Activated T-helper 1 cell treated with Interleukin-2 at 50 U/mL for 16 hours (primary cell): Measurements from ENCODE around the gene SDSL.

Experiments used
- DNase-seq: peaks from one replicate; pipeline ENCODE4 v3.0.0-alpha.2; 2020; ENCODE audit warnings: low read depth

SDSL gene

GRCh38 chr12:113420996-113421595 is 1.1 kb upstream of the SDSL start:
- no peak for DNase-seq

- DNase-seq: no peak
These were observed 898 bp downstream of the SDSL start for GRCh38 chr12:113422886-113423669.

GRCh38 chr12:113424456-113424855 is 2.3 kb downstream of the SDSL start:
- DNase-seq: no peak

- peak; percentile 17 for DNase-seq
These were observed 3.0 kb downstream of the SDSL start for GRCh38 chr12:113424915-113425823.

DNA sequence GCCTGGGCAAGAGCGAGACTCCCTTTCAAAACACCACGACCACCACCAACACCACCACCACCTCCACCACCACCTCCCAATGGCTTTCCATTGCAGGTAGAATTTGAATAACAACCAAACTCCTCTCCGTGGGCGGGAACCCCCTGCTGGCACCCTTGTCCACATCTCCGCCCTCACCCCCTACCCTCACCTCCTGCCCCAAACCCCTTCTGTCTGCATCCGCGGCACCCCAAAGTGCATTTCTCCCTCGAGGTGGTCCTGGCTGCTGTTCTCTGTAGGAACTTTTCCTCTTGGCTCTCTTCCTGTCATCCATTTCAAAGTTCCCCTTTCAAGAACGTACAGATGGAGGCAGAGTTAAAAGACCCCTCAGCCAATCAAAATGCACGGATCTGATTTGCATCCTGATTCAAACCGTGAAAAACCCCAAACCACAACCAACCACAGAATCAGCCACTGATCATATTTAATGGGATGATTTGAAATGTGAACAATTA is 3.8 kb downstream of the SDSL start:
- DNase-seq: no peak

DNA sequence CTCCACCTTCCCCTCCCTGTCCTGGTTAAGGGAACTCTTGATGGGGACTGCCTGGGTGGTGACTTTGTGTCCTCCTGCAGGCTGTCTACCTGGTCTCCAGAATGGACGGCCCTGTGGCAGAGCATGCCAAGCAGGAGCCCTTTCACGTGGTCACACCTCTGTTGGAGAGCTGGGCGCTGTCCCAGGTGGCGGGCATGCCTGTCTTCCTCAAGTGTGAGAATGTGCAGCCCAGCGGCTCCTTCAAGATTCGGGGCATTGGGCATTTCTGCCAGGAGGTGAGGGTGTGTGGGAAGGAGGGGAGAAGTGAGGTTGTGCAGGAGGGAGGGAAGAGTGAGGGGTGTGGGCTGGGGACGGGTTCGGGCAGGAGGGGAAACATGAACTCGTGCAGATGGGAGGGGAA is 5.7 kb downstream of the SDSL start:
- DNase-seq: no peak

DNA sequence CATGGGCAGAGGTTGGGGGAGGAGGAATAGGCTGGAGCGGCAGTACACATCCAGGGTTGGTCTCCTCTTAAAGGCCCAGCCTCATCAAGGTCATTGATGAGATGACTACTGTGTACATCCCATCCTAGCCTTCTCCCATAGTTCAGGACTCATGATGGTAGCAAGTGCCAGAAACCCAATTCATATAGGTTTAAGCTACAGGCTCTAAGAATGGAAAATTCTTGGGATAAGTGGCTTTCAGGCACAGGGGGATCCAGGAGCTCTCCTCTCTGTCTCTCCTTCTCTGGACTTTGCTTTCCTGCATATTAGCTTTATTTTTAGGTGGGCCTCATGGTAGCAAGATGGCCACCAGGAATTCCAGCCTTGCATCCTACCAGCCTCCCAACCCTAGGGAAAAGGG is 6.3 kb downstream of the SDSL start:
- no peak for DNase-seq

DNA sequence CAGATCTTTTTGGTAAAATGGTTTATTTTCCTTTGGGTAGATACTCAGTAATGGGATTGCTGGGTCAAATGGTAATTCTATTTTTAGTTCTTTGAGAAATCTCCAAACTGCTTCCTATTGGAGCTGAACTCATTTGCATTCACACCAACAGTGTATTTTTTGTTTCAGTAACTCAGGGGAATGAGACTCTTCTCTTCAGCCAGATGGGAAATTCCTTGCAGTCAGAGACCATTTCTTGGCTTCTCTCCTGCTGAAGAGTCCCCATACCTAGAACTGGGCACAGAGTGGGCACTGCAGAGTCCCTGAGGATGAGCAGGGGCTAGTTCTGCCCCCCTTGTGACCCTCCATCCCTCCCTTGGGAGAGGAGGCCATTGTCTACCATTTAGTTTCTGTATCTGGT is 10.8 kb downstream of the SDSL start:
- no peak for DNase-seq

DNA sequence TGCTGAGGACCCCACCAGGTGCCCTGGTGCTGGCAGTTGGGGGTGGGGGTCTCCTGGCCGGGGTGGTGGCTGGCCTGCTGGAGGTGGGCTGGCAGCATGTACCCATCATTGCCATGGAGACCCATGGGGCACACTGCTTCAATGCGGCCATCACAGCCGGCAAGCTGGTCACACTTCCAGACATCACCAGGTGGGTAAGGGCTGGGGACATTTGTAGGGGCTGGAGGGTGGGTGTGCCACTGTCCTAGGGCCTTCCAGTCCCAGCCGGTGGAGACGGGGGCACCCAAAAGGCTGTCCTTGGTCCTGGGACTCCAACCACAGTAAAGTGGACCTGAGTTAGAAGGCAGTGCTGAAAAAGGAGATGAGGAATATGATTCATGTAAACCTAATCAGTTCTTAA is 13.2 kb downstream of the SDSL start:
- DNase-seq: no peak

- no peak for DNase-seq
These were observed 14.4 kb downstream of the SDSL start for GRCh38 chr12:113436586-113436985.

DNA sequence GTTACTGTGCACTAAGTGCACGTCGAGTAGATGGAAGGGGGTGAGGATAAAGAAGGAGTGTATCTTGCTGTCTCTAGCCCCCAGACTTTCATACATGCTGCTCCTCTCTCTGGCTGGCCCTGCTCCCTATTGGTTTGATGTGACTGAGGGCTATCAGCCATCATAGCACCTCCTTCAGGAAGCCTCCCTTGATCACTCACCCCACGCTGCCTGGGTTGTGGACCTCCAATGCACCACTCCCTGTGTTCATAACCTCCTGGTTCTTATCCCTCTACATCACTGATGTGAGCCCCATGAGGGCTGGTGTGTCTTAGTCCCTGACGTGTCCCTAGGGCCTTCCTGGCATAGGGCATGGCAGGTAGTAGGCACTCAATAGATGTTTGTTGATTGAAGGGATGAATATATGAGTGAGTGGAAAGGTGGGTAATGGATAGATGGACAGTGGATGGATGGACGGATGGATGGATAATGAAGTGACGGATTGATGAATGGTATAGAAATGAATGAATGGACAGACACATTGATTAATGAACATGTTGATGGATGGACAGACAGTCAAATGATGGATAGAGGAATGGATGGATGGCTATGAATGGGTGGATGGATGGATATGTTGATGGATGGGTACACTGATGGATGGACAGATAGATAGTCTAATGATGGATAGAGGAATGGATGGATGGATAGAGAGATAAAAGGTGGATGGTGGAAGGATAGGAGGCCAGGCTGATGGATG is 15.0 kb downstream of the SDSL start:
- no peak for DNase-seq

GRCh38 chr12:113437729-113438100 is 15.5 kb downstream of the SDSL start:
- DNase-seq: no peak

DNA sequence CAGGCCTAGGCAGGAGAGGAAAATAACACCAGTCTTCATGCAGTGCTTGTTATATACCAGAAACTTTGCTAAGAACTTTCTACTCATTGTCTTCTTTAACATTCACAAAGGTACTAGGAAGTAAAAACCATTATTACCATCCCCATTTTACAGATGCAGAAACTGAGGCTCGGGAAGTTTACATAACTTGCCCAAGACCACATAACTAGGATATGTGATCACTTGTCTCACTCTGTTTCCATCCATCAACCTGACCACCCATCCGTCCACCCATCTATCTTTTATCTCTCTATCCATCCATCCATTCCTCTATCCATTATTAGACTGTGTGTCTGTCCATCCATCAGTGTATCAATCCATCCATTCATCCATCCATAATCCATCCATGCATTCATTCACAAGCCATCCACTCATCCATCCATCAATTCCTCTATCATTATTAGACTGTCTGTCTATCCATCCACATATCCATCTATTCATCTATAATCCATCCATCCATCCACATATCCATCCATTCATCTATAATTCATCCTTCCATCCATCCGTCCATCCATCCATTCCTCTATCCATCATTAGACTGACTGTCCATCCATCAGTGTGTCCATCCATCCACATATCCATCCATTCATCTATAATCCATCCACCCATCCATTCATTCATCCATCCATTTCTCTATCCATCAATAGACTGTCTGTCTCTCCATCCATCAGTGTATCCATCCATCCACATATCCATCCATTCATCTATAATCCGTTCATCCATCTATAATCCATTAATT is 16.5 kb downstream of the SDSL start:
- DNase-seq: no peak

DNA sequence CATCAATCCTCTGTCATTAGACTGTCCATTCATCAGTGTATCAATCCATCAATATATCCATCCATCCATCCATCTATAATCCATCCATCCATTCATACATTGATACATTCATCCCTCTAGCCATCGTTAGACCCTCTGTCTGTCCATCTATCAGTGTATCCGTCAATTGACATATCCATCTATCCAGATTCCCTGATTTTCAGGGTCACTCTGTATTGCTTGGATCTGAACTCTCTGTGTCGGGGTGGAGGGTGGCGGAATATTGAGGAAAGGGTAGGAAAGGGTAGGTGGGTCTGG is 17.1 kb downstream of the SDSL start:
- DNase-seq: no peak

- DNase-seq: no peak
These were observed 17.4 kb downstream of the SDSL start for GRCh38 chr12:113439606-113440030.

- DNase-seq: no peak
These were observed 18.2 kb downstream of the SDSL start for GRCh38 chr12:113440336-113440735.

DNA sequence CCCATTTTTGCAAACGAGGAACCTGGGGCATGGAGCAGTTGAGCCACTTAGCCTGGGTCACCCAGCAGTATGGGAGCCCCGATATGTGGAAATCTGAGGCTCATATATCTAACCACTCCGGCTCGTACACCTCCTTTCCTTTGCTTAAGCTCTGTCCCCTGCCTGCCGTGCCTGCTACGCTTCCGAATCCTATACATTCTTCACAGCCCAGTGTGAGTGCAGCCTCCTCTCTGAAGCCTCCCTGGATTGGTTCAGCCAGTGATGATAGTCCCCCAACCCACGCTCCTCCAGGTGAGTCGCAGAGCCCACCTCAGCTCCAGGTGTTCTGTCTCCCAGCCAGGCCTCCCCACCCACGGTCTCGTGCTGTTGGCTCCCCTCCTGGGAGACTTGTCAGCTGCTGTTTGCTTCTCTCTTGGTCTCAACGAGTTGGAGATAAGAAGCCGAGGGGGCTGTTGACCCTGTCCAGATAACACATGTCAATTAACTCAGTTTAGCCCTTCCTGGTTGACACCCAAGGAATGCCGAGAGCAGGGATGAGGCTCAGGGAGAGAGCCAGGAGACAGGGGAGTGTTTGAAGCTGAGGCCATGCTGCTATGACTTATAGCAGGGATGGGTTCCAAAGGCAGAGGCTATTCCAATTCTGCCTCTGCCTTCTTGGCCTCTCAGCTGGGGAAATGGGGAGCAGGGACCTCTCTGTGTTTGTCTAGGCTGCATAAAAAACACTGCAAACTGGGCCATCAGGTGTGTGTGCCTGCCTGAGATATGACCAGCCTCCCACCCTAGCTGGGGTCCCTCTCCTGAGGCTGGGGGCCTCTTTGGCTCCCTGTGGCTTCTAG is 19.0 kb downstream of the SDSL start:
- DNase-seq: no peak

DNA sequence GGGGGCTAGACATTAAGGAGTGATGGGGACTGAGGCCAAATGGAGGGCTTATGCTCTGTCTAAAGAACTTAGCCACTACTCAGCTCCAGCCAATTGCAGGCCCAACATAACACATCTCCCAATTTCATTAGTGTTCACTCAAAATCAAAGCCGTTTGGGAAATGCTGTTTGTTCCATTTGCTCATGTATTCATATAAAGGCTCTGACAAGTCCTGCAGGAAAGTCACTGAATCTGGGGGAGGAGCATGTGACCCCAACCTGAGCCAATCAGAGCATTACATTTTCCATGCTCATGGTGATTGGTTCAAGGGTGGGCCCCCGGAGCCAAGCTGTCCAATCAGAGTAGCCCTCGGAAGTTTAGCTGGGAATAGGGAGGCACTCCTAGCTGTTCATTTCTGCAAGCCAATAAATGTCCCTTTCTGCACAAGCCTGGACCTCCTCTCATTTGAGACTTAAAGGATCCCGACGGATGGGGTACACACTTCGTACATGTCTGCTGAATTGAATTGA is 20.9 kb downstream of the SDSL start:
- DNase-seq: no peak

- DNase-seq: no peak
These were observed 23.5 kb downstream of the SDSL start for GRCh38 chr12:113445544-113446171.

DNA sequence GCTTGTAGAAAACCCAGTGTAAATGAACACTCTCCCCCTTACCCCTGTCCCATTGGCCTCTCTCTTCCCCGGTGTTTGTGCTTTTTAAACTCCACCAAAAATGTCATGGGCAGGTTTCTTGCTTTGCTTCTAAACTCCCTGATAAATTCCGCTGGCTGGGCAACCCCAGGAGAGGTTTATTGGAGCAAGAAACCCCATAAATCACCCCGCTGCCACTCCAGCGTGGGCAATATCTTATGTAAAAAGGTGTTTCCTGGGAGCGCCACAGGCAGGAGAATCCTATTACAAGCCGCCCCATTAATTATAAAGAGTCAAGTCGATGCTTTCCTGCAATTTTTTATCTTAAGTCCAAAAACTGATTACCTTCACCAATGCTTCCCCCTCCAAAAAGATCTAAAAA is 26.7 kb downstream of the SDSL start:
- no peak for DNase-seq
